ENCODE data around the gene FAM114A1.
"Not testable (repeated sequence)": the region's sequence is repeated elsewhere in the genome, so short reads cannot be mapped to it uniquely, and the experiment has no call there.

FAM114A1 gene

DNA sequence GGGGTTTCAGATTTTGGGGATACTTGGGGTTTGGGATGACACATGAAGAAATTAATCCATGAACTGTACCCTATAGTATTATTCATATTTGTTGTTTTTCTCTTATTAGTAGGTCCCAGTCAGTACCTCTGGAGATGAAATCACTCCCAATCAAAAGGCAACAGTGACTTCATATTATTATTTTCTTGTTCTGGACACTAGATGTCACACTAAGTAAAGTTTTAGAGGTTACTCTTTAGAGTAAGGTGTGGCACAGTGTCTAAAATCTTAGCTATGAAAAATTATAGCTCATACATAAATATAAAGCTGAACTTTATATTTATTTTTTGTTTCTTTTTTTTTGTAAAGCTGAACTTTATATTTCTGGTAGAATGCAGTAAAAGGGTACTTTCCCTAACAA, 35.1 kb downstream of the FAM114A1 start:
- Histone ChIP-seq H3K27ac (ENCODE audit: low read depth, low read length) (no peak overlapping the region), H3K27me3 (ENCODE audit: control insufficient read depth, insufficient read depth, low read length) (no peaks in the 10 kb centered on the region), H3K4me1 (ENCODE audit: control insufficient read depth, insufficient read depth, low read length) (no peaks in the 10 kb centered on the region), H3K9ac (ENCODE audit: low read depth, low read length) (no peak overlapping the region), H3K36me3 (ENCODE audit: control insufficient read depth, insufficient read depth, low read length) (no peaks in the 10 kb centered on the region), H3K9me3 (ENCODE audit: control insufficient read depth, insufficient read depth, low read length) (no peaks in the 10 kb centered on the region), H3K4me3 (ENCODE audit: low read depth, low read length) (no peak overlapping the region)

DNA sequence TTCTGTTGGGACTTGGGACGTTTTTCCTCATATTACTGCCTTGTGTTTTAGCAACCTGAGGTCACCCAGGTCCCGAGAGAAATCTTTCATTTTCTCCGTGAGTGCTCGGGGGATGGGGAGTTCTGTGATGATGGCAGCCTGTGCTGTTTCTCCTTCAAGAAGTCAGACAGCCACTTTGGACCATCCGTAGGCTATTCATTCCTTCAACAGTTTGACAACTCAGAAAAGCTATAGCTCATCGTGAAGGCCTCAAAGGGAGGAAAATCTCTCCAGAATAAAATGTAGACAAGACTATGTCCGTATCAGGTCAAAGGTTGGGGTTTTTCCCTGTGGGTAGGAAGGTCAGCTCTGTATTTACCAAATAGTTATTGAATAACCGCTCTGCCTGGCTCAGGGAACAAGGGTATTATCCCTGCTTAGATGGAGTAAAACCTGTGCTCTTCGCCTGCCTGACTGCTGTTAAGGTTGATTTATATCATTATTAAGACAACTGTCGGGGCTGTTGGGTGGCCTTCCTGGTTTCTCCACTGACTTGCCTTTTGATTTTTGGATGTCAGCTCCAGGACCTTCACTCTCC, 36.6 kb downstream of the FAM114A1 start:
- H3K9ac ChIP-seq (ENCODE audit: low read depth, low read length), result no peak overlapping the region

GRCh38 chr4:38904682-38905081, 37.1 kb downstream of the FAM114A1 start:
- Histone ChIP-seq H3K27ac (ENCODE audit: low read depth, low read length) (no peak overlapping the region), H3K27me3 (ENCODE audit: control insufficient read depth, insufficient read depth, low read length) (no peaks in the 10 kb centered on the region), H3K9ac (ENCODE audit: low read depth, low read length) (no peak overlapping the region), H3K36me3 (ENCODE audit: control insufficient read depth, insufficient read depth, low read length) (0 out of 2 replicates have a peak, but pooled peaks cover 6% of the 10 kb centered on the region), H3K4me3 (ENCODE audit: low read depth, low read length) (no peak overlapping the region), H3K4me1 (ENCODE audit: control insufficient read depth, insufficient read depth, low read length) (no peaks in the 10 kb centered on the region), H3K9me3 (ENCODE audit: control insufficient read depth, insufficient read depth, low read length) (no peaks in the 10 kb centered on the region)

More for the DNA sequence above, 36.6 kb downstream of the FAM114A1 start:
- H3K4me1 ChIP-seq (ENCODE audit: control insufficient read depth, insufficient read depth, low read length), result no peaks in the 10 kb centered on the region
- no peaks in the 10 kb centered on the region for H3K9me3 ChIP-seq (ENCODE audit: control insufficient read depth, insufficient read depth, low read length)
- 0 out of 2 replicates have a peak, but pooled peaks cover 6% of the 10 kb centered on the region for H3K36me3 ChIP-seq (ENCODE audit: control insufficient read depth, insufficient read depth, low read length)
- H3K27ac ChIP-seq (ENCODE audit: low read depth, low read length), result no peak overlapping the region
- H3K27me3 ChIP-seq (ENCODE audit: control insufficient read depth, insufficient read depth, low read length), result no peaks in the 10 kb centered on the region
- H3K4me3 ChIP-seq (ENCODE audit: low read depth, low read length), result no peak overlapping the region

- no peak overlapping the region for H3K9ac ChIP-seq (ENCODE audit: low read depth, low read length)
- no peaks in the 10 kb centered on the region for H3K9me3 ChIP-seq (ENCODE audit: control insufficient read depth, insufficient read depth, low read length)
- H3K27ac ChIP-seq (ENCODE audit: low read depth, low read length), result no peak overlapping the region
- no peaks in the 10 kb centered on the region for H3K27me3 ChIP-seq (ENCODE audit: control insufficient read depth, insufficient read depth, low read length)
- no peak overlapping the region for H3K4me3 ChIP-seq (ENCODE audit: low read depth, low read length)
- 0 out of 2 replicates have a peak, but pooled peaks cover 6% of the 10 kb centered on the region for H3K36me3 ChIP-seq (ENCODE audit: control insufficient read depth, insufficient read depth, low read length)
- no peaks in the 10 kb centered on the region for H3K4me1 ChIP-seq (ENCODE audit: control insufficient read depth, insufficient read depth, low read length)
These were observed 38.2 kb downstream of the FAM114A1 start for GRCh38 chr4:38905652-38906385.

DNA sequence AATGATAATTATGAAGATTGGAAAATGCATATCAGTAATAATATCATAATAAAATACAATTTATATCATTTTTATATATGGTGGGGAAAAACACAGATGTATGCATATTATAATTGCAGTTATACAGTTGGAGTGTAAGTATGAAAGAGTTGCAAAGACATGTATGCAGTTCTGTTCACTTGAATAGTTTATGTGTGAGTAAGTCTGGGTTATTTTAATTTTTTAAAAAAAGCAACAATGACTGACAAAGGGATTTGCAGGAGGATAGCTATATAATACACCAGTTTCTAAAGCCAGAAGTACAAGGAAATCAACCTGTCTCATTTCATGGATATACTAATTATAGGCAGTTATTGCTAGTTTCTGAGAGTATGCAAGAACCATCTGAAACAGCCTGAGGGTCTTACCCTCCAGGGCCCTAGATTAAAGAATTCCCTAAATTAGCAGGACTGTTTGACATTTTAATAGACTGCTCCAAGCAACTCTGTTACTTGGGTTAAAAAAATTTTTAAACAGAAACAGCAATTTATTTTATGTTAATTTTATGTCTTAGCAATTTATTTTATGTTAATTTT, 40.2 kb downstream of the FAM114A1 start:
- H3K4me3 ChIP-seq (ENCODE audit: low read depth, low read length), result no peak overlapping the region
- 0 out of 2 replicates have a peak, but pooled peaks cover 6% of the 10 kb centered on the region for H3K36me3 ChIP-seq (ENCODE audit: control insufficient read depth, insufficient read depth, low read length)
- no peaks in the 10 kb centered on the region for H3K9me3 ChIP-seq (ENCODE audit: control insufficient read depth, insufficient read depth, low read length)
- H3K4me1 ChIP-seq (ENCODE audit: control insufficient read depth, insufficient read depth, low read length), result no peaks in the 10 kb centered on the region
- no peak overlapping the region for H3K9ac ChIP-seq (ENCODE audit: low read depth, low read length)
- H3K27me3 ChIP-seq (ENCODE audit: control insufficient read depth, insufficient read depth, low read length), result no peaks in the 10 kb centered on the region
- H3K27ac ChIP-seq (ENCODE audit: low read depth, low read length), result no peak overlapping the region

- H3K9ac ChIP-seq (ENCODE audit: low read depth, low read length), result no peak overlapping the region
- H3K4me1 ChIP-seq (ENCODE audit: control insufficient read depth, insufficient read depth, low read length), result no peaks in the 10 kb centered on the region
- no peak overlapping the region for H3K4me3 ChIP-seq (ENCODE audit: low read depth, low read length)
- no peaks in the 10 kb centered on the region for H3K27me3 ChIP-seq (ENCODE audit: control insufficient read depth, insufficient read depth, low read length)
- H3K9me3 ChIP-seq (ENCODE audit: control insufficient read depth, insufficient read depth, low read length), result no peaks in the 10 kb centered on the region
- no peak overlapping the region for H3K27ac ChIP-seq (ENCODE audit: low read depth, low read length)
- 0 out of 2 replicates have a peak, but pooled peaks cover 6% of the 10 kb centered on the region for H3K36me3 ChIP-seq (ENCODE audit: control insufficient read depth, insufficient read depth, low read length)
These were observed 41.4 kb downstream of the FAM114A1 start for GRCh38 chr4:38909015-38909414.

GRCh38 chr4:38911257-38911656, 43.7 kb downstream of the FAM114A1 start:
- Histone ChIP-seq H3K27ac (ENCODE audit: low read depth, low read length) (no peak overlapping the region), H3K9ac (ENCODE audit: low read depth, low read length) (no peak overlapping the region), H3K4me1 (ENCODE audit: control insufficient read depth, insufficient read depth, low read length) (no peaks in the 10 kb centered on the region), H3K9me3 (ENCODE audit: control insufficient read depth, insufficient read depth, low read length) (no peaks in the 10 kb centered on the region), H3K36me3 (ENCODE audit: control insufficient read depth, insufficient read depth, low read length) (peaks cover 14% of the 10 kb centered on the region; the same call in 1 of the 2 replicates), H3K4me3 (ENCODE audit: low read depth, low read length) (no peak overlapping the region), H3K27me3 (ENCODE audit: control insufficient read depth, insufficient read depth, low read length) (no peaks in the 10 kb centered on the region)

GRCh38 chr4:38914854-38915253, 47.2 kb downstream of the FAM114A1 start:
- H3K4me3 ChIP-seq (ENCODE audit: low read depth, low read length), result no peak overlapping the region

DNA sequence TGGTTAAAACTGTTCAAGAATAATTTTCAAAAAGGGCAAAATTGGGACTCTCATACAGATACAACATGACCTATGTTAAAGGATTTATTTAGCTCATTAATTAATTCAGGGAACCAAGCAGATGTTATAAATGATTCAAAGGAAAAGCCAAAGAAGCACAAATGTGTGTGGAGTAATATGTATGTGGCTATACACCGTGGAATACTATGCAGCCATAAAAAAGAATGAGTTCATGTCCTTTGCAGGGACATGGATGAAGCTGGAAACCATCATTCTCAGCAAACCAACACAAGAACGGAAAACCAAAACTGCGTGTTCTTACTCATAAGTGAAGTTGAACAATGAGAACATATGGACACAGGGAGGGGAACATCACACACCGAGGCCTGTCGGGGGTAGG, 48.7 kb downstream of the FAM114A1 start:
- H3K4me1 ChIP-seq (ENCODE audit: control insufficient read depth, insufficient read depth, low read length); H3K4me3 ChIP-seq (ENCODE audit: low read depth, low read length); H3K27me3 ChIP-seq (ENCODE audit: control insufficient read depth, insufficient read depth, low read length); H3K9ac ChIP-seq (ENCODE audit: low read depth, low read length); H3K9me3 ChIP-seq (ENCODE audit: control insufficient read depth, insufficient read depth, low read length); H3K27ac ChIP-seq (ENCODE audit: low read depth, low read length); H3K36me3 ChIP-seq (ENCODE audit: control insufficient read depth, insufficient read depth, low read length): not testable (repeated sequence)

More at GRCh38 chr4:38914854-38915253, 47.2 kb downstream of the FAM114A1 start:
- H3K27ac ChIP-seq (ENCODE audit: low read depth, low read length), result no peak overlapping the region
- H3K9ac ChIP-seq (ENCODE audit: low read depth, low read length), result no peak overlapping the region
- H3K9me3 ChIP-seq (ENCODE audit: control insufficient read depth, insufficient read depth, low read length), result no peaks in the 10 kb centered on the region
- peaks cover 8% of the 10 kb centered on the region; the same call in 1 of the 2 replicates for H3K36me3 ChIP-seq (ENCODE audit: control insufficient read depth, insufficient read depth, low read length)
- H3K27me3 ChIP-seq (ENCODE audit: control insufficient read depth, insufficient read depth, low read length), result no peaks in the 10 kb centered on the region
- H3K4me1 ChIP-seq (ENCODE audit: control insufficient read depth, insufficient read depth, low read length), result no peaks in the 10 kb centered on the region

- H3K9me3 ChIP-seq (ENCODE audit: control insufficient read depth, insufficient read depth, low read length), result no peaks in the 10 kb centered on the region
- no peak overlapping the region for H3K27ac ChIP-seq (ENCODE audit: low read depth, low read length)
- H3K36me3 ChIP-seq (ENCODE audit: control insufficient read depth, insufficient read depth, low read length), result peaks cover 8% of the 10 kb centered on the region; the same call in 1 of the 2 replicates
- H3K4me3 ChIP-seq (ENCODE audit: low read depth, low read length), result no peak overlapping the region
- H3K4me1 ChIP-seq (ENCODE audit: control insufficient read depth, insufficient read depth, low read length), result no peaks in the 10 kb centered on the region
- no peak overlapping the region for H3K9ac ChIP-seq (ENCODE audit: low read depth, low read length)
- no peaks in the 10 kb centered on the region for H3K27me3 ChIP-seq (ENCODE audit: control insufficient read depth, insufficient read depth, low read length)
These were observed 49.9 kb downstream of the FAM114A1 start for GRCh38 chr4:38917481-38918025.

- no peak overlapping the region for H3K27ac ChIP-seq (ENCODE audit: low read depth, low read length)
- H3K27me3 ChIP-seq (ENCODE audit: control insufficient read depth, insufficient read depth, low read length), result no peaks in the 10 kb centered on the region
- H3K4me3 ChIP-seq (ENCODE audit: low read depth, low read length), result no peak overlapping the region
- H3K9ac ChIP-seq (ENCODE audit: low read depth, low read length), result no peak overlapping the region
- H3K9me3 ChIP-seq (ENCODE audit: control insufficient read depth, insufficient read depth, low read length), result no peaks in the 10 kb centered on the region
- H3K4me1 ChIP-seq (ENCODE audit: control insufficient read depth, insufficient read depth, low read length), result 0 out of 2 replicates have a peak, but pooled peaks cover 3% of the 10 kb centered on the region
- H3K36me3 ChIP-seq (ENCODE audit: control insufficient read depth, insufficient read depth, low read length), result peaks cover 8% of the 10 kb centered on the region; the same call in 1 of the 2 replicates
These were observed 51.9 kb downstream of the FAM114A1 start for GRCh38 chr4:38919494-38919893.
